GM18870 (cell line): Measurements from ENCODE around the gene CFAP20.
"Not testable (repeated sequence)": the region's sequence is repeated elsewhere in the genome, so short reads cannot be mapped to it uniquely, and the experiment has no call there.

ENCODE experiments used
- ATAC-seq: cut with Tn5 transposase; IDR thresholded peaks from one replicate; pipeline ENCODE4 v1.9.1; 2021; ENCODE audit warnings: moderate library complexity; ENCODE audit not compliant: unreplicated experiment

CFAP20 gene

DNA sequence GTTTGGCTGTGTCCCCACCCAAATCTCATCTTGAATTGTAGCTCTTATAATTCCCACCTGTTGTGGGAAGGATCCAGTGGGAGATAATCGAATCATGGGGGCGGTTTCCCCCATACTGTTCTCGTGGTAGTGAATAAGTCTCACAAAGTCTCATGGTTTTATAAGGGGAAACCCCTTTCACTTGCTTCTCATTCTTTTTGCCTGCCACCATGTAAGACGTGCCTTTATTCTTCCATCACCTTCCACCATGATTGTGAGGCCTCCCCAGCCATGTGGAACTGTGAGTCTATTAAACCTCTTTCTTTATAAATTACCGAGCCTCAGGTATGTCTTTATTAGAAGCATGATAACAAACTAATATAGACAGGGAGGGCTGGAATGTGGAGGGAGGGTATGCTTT is 57.0 kb downstream of the CFAP20 start:
- not testable (repeated sequence) for ATAC-seq

DNA sequence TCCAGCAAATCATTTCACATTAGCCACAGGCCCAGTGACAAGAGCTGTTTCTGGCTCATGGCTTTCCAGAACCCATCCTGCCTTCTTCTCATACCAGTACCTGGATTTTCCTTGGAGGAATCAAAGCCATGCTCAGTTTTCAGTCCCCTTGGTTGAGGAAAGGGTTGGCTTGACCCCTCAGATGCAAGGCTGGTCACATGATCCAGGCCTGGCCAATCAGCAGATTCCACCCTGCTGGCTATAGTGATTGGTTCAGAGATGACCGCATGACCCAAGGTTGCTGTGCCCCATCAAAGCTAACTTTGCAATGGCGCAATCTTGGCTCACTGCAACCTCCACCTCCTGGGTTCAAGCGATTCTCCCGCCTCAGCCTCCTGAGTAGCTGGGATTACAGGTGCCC is 58.6 kb downstream of the CFAP20 start:
- no peak for ATAC-seq
